Skin epidermis (tissue), 12 donors: ENCODE measurements around the gene RPS6KA4.

Experiments used
- H3K27ac ChIP-seq, 21 experiments: fragments of 200-600 bp; sonication (generic) in 11 of 21; one replicate each; pipeline ENCODE4 v1.5.0; 2020; ENCODE audit warnings: mild to moderate bottlenecking in 3 of 21, inconsistent platforms in 2 of 21, moderate library complexity in 2 of 21
- H3K4me3 ChIP-seq, 7 experiments: fragments of 200-600 bp; sonication (generic) in 2 of 7; one replicate each; pipeline ENCODE4 v1.5.0; 2020; ENCODE audit warnings: inconsistent platforms in 2 of 7, mild to moderate bottlenecking in 2 of 7, moderate library complexity in 1 of 7

Gene RPS6KA4

GRCh38 chr11:64357904-64358535 is 942 bp upstream of the RPS6KA4 start:
- Histone ChIP-seq H3K4me3 (peak overlapping the region in 6 of 7 experiments; percentile 74 to 91 (median 84)), H3K27ac (peak overlapping the region; percentile 27 to 97 (median 90))

- Histone ChIP-seq H3K4me3 (peak overlapping the region; percentile 74 to 91 (median 85)), H3K27ac (peak overlapping the region; percentile 27 to 97 (median 90))
These were observed 441 bp upstream of the RPS6KA4 start for GRCh38 chr11:64358536-64358906.

- Histone ChIP-seq H3K4me3 (peak overlapping the region; percentile 74 to 91 (median 85)), H3K27ac (peak overlapping the region in 18 of 21 experiments; percentile 67 to 97 (median 91))
These were observed 917 bp downstream of the RPS6KA4 start for GRCh38 chr11:64359712-64360445.

DNA sequence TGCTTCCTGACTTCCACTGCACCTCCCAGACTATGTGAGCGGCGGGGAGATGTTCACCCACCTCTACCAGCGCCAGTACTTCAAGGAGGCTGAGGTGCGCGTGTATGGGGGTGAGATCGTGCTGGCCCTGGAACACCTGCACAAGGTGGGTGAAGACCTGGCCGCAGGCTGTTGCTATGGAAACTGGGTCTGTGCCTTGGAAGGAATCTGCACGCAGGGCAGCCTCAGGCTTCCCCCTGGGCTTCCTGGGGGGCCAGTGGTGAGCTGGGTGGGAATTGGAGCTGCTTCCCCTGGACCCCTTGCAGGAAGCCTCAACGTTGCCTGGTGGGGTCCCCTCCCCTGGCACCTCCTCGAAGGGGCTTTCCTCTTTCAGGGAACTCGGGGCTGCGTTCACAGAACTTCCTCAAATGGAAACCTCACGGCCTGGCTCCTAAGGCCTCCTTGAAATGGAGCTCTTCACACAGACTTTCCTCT is 1.5 kb downstream of the RPS6KA4 start:
- Histone ChIP-seq H3K27ac (peak overlapping the region in 8 of 21 experiments; percentile 9 to 93 (median 92)), H3K4me3 (peak overlapping the region; percentile 74 to 91 (median 85))

- Histone ChIP-seq H3K4me3 (no peak overlapping the region), H3K27ac (peak overlapping the region in 2 of 21 experiments; percentile 30 to 92)
These were observed 2.7 kb downstream of the RPS6KA4 start for GRCh38 chr11:64361659-64362058.

GRCh38 chr11:64362339-64362738 is 3.4 kb downstream of the RPS6KA4 start:
- no peak overlapping the region for H3K4me3 ChIP-seq
- no peak overlapping the region for H3K27ac ChIP-seq

- H3K27ac ChIP-seq, result no peak overlapping the region
- no peak overlapping the region for H3K4me3 ChIP-seq
These were observed 5.5 kb downstream of the RPS6KA4 start for GRCh38 chr11:64364435-64364834.

GRCh38 chr11:64364911-64365310 is 5.9 kb downstream of the RPS6KA4 start:
- H3K4me3 ChIP-seq, result no peak overlapping the region
- H3K27ac ChIP-seq, result no peak overlapping the region

GRCh38 chr11:64366751-64367150 is 7.8 kb downstream of the RPS6KA4 start:
- no peak overlapping the region for H3K27ac ChIP-seq

GRCh38 chr11:64367931-64368672 is 9.1 kb downstream of the RPS6KA4 start:
- H3K27ac ChIP-seq, result no peak overlapping the region

More at GRCh38 chr11:64366751-64367150, 7.8 kb downstream of the RPS6KA4 start:
- no peak overlapping the region for H3K4me3 ChIP-seq

GRCh38 chr11:64368673-64369074 is 9.7 kb downstream of the RPS6KA4 start:
- Histone ChIP-seq H3K27ac (no peak overlapping the region), H3K4me3 (no peak overlapping the region)

More at GRCh38 chr11:64367931-64368672, 9.1 kb downstream of the RPS6KA4 start:
- no peak overlapping the region for H3K4me3 ChIP-seq

GRCh38 chr11:64369440-64370421 is 10.8 kb downstream of the RPS6KA4 start:
- H3K4me3 ChIP-seq, result no peak overlapping the region
- H3K27ac ChIP-seq, result no peak overlapping the region

GRCh38 chr11:64371201-64371600 is 12.2 kb downstream of the RPS6KA4 start:
- H3K4me3 ChIP-seq, result no peak overlapping the region

GRCh38 chr11:64372021-64372420 is 13.1 kb downstream of the RPS6KA4 start:
- Histone ChIP-seq H3K27ac (no peak overlapping the region), H3K4me3 (no peak overlapping the region)

More at GRCh38 chr11:64371201-64371600, 12.2 kb downstream of the RPS6KA4 start:
- H3K27ac ChIP-seq, result no peak overlapping the region

GRCh38 chr11:64372802-64373597 is 14.0 kb downstream of the RPS6KA4 start:
- no peak overlapping the region for H3K4me3 ChIP-seq
- no peak overlapping the region for H3K27ac ChIP-seq

- H3K27ac ChIP-seq, result no peak overlapping the region
These were observed 14.6 kb downstream of the RPS6KA4 start for GRCh38 chr11:64373598-64373974.

DNA sequence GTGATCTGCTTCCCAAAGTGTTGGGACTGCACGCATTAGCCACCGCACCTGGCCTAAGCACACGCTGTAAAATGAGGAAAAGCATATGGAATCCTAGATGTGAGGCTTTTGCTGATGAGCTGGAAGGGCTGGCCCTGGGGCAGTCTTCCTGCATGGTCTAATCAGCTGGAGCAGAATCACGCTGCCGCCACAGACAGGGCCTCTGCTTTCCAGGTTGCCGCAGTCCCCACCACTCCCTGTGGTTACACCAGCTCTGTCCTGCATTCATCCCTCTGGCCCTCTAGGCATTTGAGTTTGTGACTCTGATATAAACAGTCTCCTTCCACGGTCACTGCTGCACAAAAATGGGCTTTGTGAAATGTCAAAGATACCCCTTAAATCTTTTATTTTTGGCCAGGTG is 17.1 kb downstream of the RPS6KA4 start:
- H3K4me3 ChIP-seq, result no peak overlapping the region
- no peak overlapping the region for H3K27ac ChIP-seq

More at GRCh38 chr11:64373598-64373974, 14.6 kb downstream of the RPS6KA4 start:
- H3K4me3 ChIP-seq, result no peak overlapping the region

DNA sequence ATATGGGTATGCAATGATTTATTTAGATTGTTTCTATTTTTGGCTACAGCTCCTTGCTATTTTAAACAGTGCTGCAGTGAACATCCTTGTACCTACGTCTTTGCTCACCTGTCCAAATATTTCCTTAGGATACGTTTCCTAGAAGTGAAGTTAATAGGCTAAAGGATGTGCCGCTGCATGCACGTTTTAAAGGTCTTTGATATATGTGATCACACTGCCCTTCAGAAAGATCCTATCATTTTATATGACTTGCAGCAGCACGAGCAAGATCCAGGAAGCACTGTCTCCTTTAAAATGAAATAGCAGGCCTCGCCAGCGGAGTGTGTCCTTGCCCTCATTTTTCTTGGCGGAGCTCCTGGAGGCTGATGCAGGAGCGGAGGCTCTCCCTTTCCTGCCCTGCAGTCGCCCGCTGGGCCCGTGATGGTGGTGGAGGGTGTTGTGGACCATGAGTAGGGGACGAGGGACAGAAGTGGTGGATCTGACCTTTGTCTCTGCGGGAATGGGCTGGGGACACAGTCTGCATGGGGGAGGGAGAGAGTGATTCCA is 19.4 kb downstream of the RPS6KA4 start:
- Histone ChIP-seq H3K4me3 (no peak overlapping the region), H3K27ac (no peak overlapping the region)
